Ishikawa (cell line): ENCODE data around the gene OR1K1.

Source experiments
- CEBPB ChIP-seq: IDR thresholded peaks from 2 replicates; pipeline ENCODE4 v1.6.1; 2012
- CREB1 ChIP-seq: IDR thresholded peaks from 2 replicates; pipeline ENCODE4 v1.6.1; 2012; ENCODE audit warnings: low read depth
- EGR1 ChIP-seq: IDR thresholded peaks from 2 replicates; pipeline ENCODE4 v1.6.1; 2012
- EP300 ChIP-seq: IDR thresholded peaks from 2 replicates; pipeline ENCODE4 v1.6.1; 2012; ENCODE audit warnings: borderline replicate concordance
- FOXM1 ChIP-seq: IDR thresholded peaks from 2 replicates; pipeline ENCODE4 v1.6.1; 2012; ENCODE audit warnings: low read depth, borderline replicate concordance
- MAX ChIP-seq: IDR thresholded peaks from 2 replicates; pipeline ENCODE4 v1.6.1; 2012
- NFIC ChIP-seq: IDR thresholded peaks from 2 replicates; pipeline ENCODE4 v1.6.1; 2012
- RAD21 ChIP-seq: IDR thresholded peaks from 2 replicates; pipeline ENCODE4 v1.6.1; 2012; ENCODE audit warnings: low read depth
- REST ChIP-seq: IDR thresholded peaks from 2 replicates; pipeline ENCODE4 v1.6.1; 2012; ENCODE audit warnings: low read depth, mild to moderate bottlenecking
- TAF1 ChIP-seq: IDR thresholded peaks from 2 replicates; pipeline ENCODE4 v1.6.1; 2012; ENCODE audit warnings: low read depth, mild to moderate bottlenecking
- TCF12 ChIP-seq: IDR thresholded peaks from 2 replicates; pipeline ENCODE4 v1.6.1; 2012; ENCODE audit warnings: low read depth
- TEAD4 ChIP-seq: IDR thresholded peaks from 2 replicates; pipeline ENCODE4 v1.6.1; 2012
- USF1 ChIP-seq: IDR thresholded peaks from 2 replicates; pipeline ENCODE4 v1.6.1; 2012
- YY1 ChIP-seq: IDR thresholded peaks from 2 replicates; pipeline ENCODE4 v1.6.1; 2012; ENCODE audit warnings: low read depth
- ZBTB7A ChIP-seq: IDR thresholded peaks from 2 replicates; pipeline ENCODE4 v1.6.1; 2012; ENCODE audit warnings: low read depth

The OR1K1 gene, protein sequence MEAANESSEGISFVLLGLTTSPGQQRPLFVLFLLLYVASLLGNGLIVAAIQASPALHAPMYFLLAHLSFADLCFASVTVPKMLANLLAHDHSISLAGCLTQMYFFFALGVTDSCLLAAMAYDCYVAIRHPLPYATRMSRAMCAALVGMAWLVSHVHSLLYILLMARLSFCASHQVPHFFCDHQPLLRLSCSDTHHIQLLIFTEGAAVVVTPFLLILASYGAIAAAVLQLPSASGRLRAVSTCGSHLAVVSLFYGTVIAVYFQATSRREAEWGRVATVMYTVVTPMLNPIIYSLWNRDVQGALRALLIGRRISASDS

GRCh38 chr9:122800066-122801060 is at the start of gene OR1K1:
OR1K1 (plus strand) TSS chr9:122800123; CDS start chr9:122800123, 0 bp downstream.
- TF ChIP-seq RAD21 (no peak), FOXM1 (no peak), CREB1 (no peak), MAX (no peak), TEAD4 (no peak), ZBTB7A (no peak), TAF1 (no peak), NFIC (no peak), REST (no peak), EP300 (no peak), TCF12 (no peak), EGR1 (no peak), CEBPB (no peak)

GRCh38 chr9:122754825-122755224 is 45.1 kb upstream of the OR1K1 start:
- no peak for TF ChIP-seq TAF1
- no peak for TF ChIP-seq MAX
- TF ChIP-seq FOXM1: no peak
- TF ChIP-seq CREB1: no peak
- TF ChIP-seq TEAD4: no peak
- no peak for TF ChIP-seq EP300

DNA sequence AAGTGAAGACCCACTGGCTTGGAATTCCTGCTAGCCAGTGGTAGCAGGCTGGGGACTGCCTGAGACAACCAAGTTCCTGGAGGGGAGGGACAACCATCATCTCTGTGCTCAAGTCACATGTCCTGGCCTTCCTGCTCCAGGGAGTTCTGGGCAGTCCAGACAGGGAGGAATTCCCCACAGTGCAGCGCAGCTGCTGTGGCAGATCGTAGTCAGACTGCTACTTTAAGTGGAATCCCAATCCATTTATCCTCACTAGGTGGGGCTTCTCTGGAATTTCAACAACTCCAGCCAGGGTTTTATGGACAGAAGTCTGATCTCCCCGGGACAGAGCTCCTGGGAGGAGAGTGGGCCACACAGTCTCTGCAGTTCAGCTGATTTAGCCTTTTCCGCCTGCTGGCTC is 32.1 kb upstream of the OR1K1 start:
- TF ChIP-seq RAD21 (no peak), CEBPB (no peak), TCF12 (no peak), ZBTB7A (no peak), REST (no peak), CREB1 (no peak), YY1 (no peak)

DNA sequence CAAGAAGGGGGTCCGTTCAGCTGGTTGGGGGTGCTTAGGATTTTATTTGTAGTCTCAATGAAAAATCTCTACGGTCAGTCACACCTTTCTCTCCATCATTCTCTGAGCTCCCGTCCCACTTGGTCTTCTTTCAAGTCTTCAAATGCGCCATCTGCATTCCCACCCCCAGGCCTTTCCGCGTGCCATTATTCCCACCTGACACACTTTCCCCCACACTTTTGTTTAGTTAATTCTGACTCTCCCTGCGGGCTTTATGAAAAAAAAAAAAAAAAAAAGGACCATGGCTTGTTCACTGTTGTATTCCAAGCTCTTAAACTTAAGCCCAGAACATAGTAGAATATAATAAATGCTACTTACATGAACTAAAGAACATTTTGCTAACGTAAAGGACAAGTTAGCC is 22.9 kb upstream of the OR1K1 start:
- TF ChIP-seq TCF12 (no peak), USF1 (no peak), EP300 (no peak), YY1 (no peak), ZBTB7A (no peak), RAD21 (no peak), MAX (no peak), NFIC (no peak), CREB1 (no peak), TAF1 (no peak), FOXM1 (no peak), TEAD4 (no peak), EGR1 (no peak), CEBPB (no peak), REST (no peak)
